GM18519 (cell line): ENCODE data around the gene ZFR.
"Not testable (repeated sequence)": the region's sequence is repeated elsewhere in the genome, so short reads cannot be mapped to it uniquely, and the experiment has no call there.

Experiments used
- ATAC-seq: cut with Tn5 transposase; IDR thresholded peaks from one replicate; pipeline ENCODE4 v1.9.1; 2021; ENCODE audit warnings: mild to moderate bottlenecking, moderate library complexity; ENCODE audit not compliant: unreplicated experiment, low FRiP score

ZFR gene

DNA sequence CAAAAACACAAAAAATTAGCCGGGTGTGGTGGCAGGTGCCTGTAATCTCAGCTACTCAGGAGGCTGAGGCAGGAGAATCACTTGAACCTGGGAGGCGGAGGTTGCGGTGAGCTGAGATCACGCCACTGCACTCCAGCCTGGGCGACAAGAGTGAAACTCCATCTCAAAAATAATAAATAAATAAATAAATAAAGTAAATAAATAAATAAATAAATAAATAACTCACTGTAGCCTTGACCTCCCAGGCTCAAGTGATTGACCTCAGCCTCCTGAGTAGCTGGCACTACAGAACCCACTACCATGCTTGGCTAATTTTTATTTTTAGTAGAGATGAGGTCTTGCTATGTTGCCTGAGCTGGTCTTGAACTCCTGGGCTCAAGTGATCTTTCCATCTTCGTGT, 77.3 kb downstream of the ZFR start:
- ATAC-seq = not testable (repeated sequence)

GRCh38 chr5:32365623-32366022, 78.9 kb downstream of the ZFR start:
- ATAC-seq = no peak

GRCh38 chr5:32363030-32363429, 81.5 kb downstream of the ZFR start:
- ATAC-seq = no peak

- no peak for ATAC-seq
Measured at GRCh38 chr5:32362527-32362926, 82.0 kb downstream of the ZFR start.

DNA sequence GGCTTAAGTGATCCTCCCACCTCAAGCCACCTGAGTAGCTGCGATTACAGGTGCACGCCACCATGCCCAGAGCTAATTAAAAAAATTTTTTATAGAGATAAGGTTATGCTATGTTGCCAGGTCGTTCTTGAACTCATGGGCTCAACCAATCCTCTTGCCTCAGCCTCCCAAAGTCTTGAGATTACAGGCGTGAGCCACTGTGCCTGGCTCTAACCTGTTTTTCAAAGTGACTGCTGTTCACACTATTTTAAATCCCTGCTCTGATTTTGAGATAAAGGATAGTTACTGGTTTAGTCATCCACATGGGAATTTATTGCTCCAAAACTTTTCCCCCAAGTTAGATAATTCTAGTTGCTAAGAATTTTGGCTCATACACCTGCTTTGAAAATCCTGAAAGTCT, 83.6 kb downstream of the ZFR start:
- no peak for ATAC-seq

DNA sequence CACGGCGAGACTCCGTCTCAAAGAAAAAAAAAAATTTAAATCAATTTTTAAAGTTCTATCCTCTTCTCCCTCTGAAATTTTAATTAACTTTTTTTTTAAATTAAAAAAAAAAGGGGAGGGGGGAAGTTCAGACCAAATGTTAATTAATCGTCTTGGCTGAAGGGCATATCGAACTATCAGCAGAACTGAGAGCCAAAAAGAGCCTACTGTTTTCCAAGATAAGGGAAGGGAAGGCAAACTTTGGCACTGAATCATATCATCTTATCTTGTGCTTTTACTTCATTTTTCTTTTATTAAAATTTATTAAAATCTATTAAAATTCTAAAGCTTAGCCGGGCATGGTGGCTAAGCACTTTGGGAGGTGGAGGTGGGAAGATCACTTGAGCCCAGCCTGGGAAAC, 85.9 kb downstream of the ZFR start:
- no peak for ATAC-seq

DNA sequence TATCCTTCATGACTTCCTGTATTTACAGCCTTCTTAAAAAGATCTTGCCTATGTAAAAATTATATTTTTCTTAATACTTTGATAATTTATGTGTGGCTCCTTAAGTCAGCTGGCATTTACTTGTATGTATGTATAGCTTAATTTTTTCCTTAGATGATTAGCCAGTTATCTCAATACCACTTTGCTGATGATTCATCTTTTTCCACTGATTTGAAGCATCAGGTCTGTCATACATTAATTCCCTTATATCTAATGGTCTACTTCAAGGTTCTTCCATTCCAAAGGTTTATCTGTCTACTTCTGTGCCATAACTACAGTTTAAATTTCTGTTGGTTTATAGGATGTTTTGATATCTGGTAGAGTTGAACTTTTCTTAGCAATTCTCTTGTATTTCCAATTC, 86.9 kb downstream of the ZFR start:
- ATAC-seq = no peak

DNA sequence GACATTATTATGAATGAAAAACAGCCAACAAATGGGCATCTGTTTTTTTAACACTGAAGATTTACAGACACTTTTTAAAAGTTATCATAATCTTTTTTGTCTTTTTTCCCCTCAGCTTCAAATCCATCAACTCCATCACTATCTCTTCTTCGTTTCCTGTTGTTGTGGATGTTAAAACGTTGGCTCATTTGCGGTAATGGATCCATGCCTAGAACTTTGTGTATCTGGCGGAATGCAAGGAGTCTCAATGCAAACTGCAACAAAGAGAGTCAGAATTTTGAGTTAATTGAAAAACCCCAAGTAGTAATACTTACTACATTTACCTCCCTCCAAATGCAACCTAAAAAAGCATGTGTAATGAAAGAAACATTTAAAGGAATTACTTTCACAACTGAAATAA, 88.9 kb downstream of the ZFR start:
- no peak for ATAC-seq

- ATAC-seq = no peak
Measured at GRCh38 chr5:32353420-32353819, 91.1 kb downstream of the ZFR start.

GRCh38 chr5:32352685-32353084, 91.9 kb downstream of the ZFR start:
- ATAC-seq = no peak

GRCh38 chr5:32346869-32347268, 97.7 kb downstream of the ZFR start:
- no peak for ATAC-seq

DNA sequence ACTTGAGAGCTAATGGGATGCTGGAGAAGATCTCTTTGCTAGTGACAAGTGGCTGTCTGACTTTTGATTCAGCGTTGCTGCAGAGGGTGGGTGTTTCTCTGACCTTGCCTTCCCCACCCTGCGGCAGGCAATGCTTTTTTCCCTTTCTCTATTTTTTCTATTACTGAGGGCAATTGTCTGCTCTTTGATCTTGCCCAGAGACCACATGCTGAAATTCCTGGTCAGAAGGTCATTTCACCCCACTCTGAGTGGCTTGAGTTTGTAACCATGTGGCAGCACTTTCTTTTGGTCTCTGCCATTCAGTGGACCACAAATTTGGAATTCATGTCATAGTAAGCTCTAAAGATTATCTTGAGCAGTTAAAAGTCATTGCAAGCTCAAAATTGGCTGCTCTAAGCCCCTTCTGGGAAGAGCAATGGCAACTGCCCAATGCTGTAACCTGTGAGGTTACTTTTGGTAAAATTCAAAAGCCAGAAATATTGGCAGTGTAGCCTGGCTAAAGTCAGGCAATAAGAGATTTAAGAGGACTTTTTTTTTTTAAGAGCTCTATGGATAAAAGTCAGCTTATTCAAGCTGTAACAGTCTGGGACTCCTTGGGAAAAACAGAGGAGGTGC, 101.4 kb downstream of the ZFR start:
- no peak for ATAC-seq

GRCh38 chr5:32342656-32343055, 101.9 kb downstream of the ZFR start:
- no peak for ATAC-seq

DNA sequence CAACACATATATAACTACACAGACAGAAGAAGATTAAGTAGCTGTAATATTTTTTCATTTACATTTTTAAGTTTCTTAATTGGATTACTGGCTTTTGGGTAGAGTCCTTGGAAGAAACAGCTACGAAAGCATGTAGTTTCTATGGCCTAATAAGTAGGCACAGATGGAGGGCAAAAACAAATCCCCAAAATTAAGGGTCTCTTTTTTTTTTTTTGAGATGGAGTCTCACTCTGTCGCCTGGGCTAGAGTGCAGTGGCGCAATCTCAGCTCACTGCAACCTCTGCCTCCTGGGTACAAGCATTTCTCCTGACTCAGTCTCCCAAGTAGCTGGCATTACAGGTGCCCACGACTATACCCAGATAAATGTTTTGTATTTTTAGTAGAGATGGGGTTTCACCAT, 104.7 kb downstream of the ZFR start:
- no peak for ATAC-seq

GRCh38 chr5:32339198-32339597, 105.3 kb downstream of the ZFR start:
- ATAC-seq = no peak

GRCh38 chr5:32332966-32333365, 111.6 kb downstream of the ZFR start:
- ATAC-seq = no peak

DNA sequence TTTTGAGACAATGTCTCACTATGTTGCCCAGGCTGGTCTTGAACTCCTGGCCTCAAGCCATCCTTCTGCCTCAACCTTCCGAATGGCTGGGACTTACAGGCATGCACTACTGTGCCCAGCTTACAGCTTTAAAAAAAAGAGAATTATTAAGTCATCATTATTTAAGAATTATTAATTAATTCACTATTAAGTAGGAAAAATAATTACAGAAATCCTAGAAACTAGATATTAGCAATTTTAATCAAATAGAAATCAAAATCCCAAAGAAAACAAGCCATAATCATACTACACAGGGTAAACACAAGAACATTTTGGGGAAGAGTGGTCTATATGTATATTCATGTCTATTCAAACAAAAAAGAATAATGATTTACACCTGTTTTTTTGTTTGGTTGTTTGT, 112.2 kb downstream of the ZFR start:
- no peak for ATAC-seq

GRCh38 chr5:32331935-32332274, 112.6 kb downstream of the ZFR start:
- no peak for ATAC-seq

GRCh38 chr5:32331217-32331934, 113.2 kb downstream of the ZFR start:
- ATAC-seq = no peak

DNA sequence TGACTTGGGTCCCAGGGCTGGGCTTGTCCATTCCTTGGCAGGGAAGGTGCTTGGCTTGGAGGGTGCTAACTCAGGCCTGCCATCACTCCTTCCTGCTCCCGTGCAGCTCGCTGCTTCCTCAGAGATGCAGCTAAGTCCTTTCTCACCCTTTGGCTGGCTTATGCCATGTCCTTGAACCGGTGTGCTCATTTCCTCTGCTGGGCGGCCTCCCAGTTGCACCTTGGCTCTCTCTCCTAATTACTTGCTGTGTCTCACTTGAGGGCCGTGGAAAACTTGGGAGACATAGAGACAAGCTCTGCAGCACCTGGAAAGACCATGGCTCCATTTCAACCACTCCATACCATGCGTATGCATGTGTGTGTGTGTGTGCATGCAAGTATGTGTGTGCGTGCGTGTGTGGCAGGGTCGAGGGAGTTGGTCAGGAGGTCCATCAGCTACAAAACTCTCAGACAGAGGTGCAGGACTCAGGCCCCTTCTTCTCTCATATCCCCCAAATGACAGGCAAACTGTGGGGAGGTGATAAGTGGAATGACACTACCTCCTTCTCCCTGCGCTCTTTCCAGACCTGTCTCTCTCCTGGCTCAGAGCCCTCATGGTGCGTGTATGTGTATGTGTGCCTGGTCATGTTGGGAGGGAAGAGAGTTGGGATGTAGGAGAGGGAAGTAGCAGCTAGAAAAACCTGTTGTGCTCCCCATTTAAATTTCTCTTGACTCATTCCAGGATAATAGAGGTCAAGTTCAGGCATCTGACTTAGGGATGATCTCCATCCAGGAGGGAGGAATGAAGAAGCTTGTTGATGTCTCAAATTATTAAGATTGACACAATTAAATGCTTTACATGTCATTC, 114.2 kb downstream of the ZFR start:
- no peak for ATAC-seq

- ATAC-seq = peak; percentile 62
Measured at GRCh38 chr5:32329395-32329834, 115.1 kb downstream of the ZFR start.
